ENCODE results near the gene CRYBG3.

- TF ChIP-seq POLR2A (IDR thresholded peaks at IDR 0.05): no peak
- no peak for TF ChIP-seq CTCF (IDR thresholded peaks at IDR 0.05)
These were observed 127.3 kb downstream of the CRYBG3 start for GRCh38 chr3:97949110-97949485.

Measured in upper lobe of left lung (tissue), 4 donors.